Measurements from ENCODE around the gene NPIPB6. TPM values are rescaled to one million over a fixed set of nuclear protein-coding genes. Genes with fewer than 3 reads are reported as not detected.

NPIPB6 gene
- total and polyA plus RNA-seq, 2 experiments from 2014 or later = 1.5 to 1.8 TPM

GRCh38 chr16:28320741-28321140 is 42.6 kb downstream of the NPIPB6 start (continued):
- no peak for TF ChIP-seq ETS1 (IDR thresholded peaks at IDR 0.05)
- TF ChIP-seq NANOG (IDR thresholded peaks at IDR 0.05; ENCODE audit: borderline replicate concordance) = no peak
- TF ChIP-seq STAT1 (IDR thresholded peaks at IDR 0.05; ENCODE audit: unreplicated experiment) = no peak
- no peak for TF ChIP-seq EZH2 (IDR thresholded peaks at IDR 0.05; ENCODE audit: low read depth, unreplicated experiment)
- TF ChIP-seq ZNF331 (CRISPR knock-in tag; IDR thresholded peaks at IDR 0.05; ENCODE audit: low read depth) = no peak
- no peak for TF ChIP-seq CTCF (conservative IDR thresholded peaks at IDR 0.05; ENCODE audit: low read depth in 2 of 2)

DNA sequence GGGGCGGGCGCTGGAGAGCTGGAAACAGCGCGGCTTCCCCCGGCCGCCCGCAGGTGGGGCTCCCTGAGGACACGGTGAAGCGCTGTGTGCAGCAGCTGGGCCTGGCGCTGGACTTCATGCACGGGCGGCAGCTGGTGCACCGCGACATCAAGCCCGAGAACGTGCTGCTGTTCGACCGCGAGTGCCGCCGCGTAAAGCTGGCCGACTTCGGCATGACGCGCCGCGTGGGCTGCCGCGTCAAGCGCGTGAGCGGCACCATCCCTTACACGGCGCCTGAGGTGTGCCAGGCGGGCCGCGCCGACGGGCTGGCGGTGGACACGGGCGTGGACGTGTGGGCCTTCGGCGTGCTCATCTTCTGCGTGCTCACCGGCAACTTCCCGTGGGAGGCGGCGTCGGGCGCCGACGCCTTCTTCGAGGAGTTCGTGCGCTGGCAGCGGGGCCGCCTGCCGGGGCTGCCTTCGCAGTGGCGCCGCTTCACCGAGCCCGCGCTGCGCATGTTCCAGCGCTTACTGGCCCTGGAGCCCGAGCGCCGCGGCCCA is 43.2 kb downstream of the NPIPB6 start:
- Mint-ChIP-seq H3K27me3 (ENCODE audit: insufficient read depth, low read depth, poor library complexity) (peaks cover 28% of the 10 kb centered on the region), H3K4me1 (peaks cover 7% of the 10 kb centered on the region; the same call in 1 of the 3 replicates), H3K36me3 (ENCODE audit: low read depth) (peaks cover 25% of the 10 kb centered on the region), H3K27ac (no peak overlapping the region), H3K9me3 (no peaks in the 10 kb centered on the region), H3K4me3 (no peak overlapping the region)
- Histone ChIP-seq H2AFZ (no peak overlapping the region), H3K4me3 (no peak overlapping the region), H3K36me3 (ENCODE audit: insufficient read depth) (no peaks in the 10 kb centered on the region; the same call in 1 of the 2 replicates), H3K27me3 (ENCODE audit: insufficient read depth) (no peaks in the 10 kb centered on the region), H3K4me2 (no peak overlapping the region), H3K27ac (ENCODE audit: low read depth) (no peak overlapping the region), H3F3A (replicated peaks; ENCODE audit: low read depth) (no peaks in the 10 kb centered on the region), H3K79me2 (replicated peaks; ENCODE audit: insufficient read depth) (no peaks in the 10 kb centered on the region), H4K20me1 (replicated peaks; ENCODE audit: insufficient read depth) (peaks cover 6% of the 10 kb centered on the region; the same call in 1 of the 2 replicates), H3K9me2 (ENCODE audit: insufficient read depth) (no peaks in the 10 kb centered on the region), H3K4me1 (ENCODE audit: insufficient read depth) (no peaks in the 10 kb centered on the region; the same call in 1 of the 2 replicates)
- no peak for ATAC-seq
- DNase-seq (ENCODE audit: low spot score) = no peak
- no peak for TF ChIP-seq EZH2phosphoT487 (IDR thresholded peaks at IDR 0.05; ENCODE audit: unreplicated experiment)
- TF ChIP-seq NANOG (IDR thresholded peaks at IDR 0.05; ENCODE audit: borderline replicate concordance) = no peak
- no peak for TF ChIP-seq ZNF114 (CRISPR knock-in tag; IDR thresholded peaks at IDR 0.05)
- no peak for TF ChIP-seq STAT1 (IDR thresholded peaks at IDR 0.05; ENCODE audit: unreplicated experiment)
- no peak for TF ChIP-seq JUNB (IDR thresholded peaks at IDR 0.05; ENCODE audit: unreplicated experiment)
- no peak for TF ChIP-seq POLR2AphosphoS5 (IDR thresholded peaks at IDR 0.05; ENCODE audit: low read depth)
- TF ChIP-seq ETS1 (IDR thresholded peaks at IDR 0.05) = no peak
- TF ChIP-seq, protein P1, sequence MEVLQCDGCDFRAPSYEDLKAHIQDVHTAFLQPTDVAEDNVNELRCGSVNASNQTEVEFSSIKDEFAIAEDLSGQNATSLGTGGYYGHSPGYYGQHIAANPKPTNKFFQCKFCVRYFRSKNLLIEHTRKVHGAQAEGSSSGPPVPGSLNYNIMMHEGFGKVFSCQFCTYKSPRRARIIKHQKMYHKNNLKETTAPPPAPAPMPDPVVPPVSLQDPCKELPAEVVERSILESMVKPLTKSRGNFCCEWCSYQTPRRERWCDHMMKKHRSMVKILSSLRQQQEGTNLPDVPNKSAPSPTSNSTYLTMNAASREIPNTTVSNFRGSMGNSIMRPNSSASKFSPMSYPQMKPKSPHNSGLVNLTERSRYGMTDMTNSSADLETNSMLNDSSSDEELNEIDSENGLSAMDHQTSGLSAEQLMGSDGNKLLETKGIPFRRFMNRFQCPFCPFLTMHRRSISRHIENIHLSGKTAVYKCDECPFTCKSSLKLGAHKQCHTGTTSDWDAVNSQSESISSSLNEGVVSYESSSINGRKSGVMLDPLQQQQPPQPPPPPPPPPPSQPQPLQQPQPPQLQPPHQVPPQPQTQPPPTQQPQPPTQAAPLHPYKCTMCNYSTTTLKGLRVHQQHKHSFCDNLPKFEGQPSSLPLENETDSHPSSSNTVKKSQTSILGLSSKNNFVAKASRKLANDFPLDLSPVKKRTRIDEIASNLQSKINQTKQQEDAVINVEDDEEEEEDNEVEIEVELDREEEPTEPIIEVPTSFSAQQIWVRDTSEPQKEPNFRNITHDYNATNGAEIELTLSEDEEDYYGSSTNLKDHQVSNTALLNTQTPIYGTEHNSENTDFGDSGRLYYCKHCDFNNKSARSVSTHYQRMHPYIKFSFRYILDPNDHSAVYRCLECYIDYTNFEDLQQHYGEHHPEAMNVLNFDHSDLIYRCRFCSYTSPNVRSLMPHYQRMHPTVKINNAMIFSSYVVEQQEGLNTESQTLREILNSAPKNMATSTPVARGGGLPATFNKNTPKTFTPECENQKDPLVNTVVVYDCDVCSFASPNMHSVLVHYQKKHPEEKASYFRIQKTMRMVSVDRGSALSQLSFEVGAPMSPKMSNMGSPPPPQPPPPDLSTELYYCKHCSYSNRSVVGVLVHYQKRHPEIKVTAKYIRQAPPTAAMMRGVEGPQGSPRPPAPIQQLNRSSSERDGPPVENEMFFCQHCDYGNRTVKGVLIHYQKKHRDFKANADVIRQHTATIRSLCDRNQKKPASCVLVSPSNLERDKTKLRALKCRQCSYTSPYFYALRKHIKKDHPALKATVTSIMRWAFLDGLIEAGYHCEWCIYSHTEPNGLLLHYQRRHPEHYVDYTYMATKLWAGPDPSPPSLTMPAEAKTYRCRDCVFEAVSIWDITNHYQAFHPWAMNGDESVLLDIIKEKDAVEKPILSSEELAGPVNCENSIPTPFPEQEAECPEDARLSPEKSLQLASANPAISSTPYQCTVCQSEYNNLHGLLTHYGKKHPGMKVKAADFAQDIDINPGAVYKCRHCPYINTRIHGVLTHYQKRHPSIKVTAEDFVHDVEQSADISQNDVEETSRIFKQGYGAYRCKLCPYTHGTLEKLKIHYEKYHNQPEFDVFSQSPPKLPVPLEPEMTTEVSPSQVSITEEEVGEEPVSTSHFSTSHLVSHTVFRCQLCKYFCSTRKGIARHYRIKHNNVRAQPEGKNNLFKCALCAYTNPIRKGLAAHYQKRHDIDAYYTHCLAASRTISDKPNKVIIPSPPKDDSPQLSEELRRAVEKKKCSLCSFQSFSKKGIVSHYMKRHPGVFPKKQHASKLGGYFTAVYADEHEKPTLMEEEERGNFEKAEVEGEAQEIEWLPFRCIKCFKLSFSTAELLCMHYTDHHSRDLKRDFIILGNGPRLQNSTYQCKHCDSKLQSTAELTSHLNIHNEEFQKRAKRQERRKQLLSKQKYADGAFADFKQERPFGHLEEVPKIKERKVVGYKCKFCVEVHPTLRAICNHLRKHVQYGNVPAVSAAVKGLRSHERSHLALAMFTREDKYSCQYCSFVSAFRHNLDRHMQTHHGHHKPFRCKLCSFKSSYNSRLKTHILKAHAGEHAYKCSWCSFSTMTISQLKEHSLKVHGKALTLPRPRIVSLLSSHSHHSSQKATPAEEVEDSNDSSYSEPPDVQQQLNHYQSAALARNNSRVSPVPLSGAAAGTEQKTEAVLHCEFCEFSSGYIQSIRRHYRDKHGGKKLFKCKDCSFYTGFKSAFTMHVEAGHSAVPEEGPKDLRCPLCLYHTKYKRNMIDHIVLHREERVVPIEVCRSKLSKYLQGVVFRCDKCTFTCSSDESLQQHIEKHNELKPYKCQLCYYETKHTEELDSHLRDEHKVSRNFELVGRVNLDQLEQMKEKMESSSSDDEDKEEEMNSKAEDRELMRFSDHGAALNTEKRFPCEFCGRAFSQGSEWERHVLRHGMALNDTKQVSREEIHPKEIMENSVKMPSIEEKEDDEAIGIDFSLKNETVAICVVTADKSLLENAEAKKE (CRISPR knock-in tag; IDR thresholded peaks at IDR 0.05) = no peak
- TF ChIP-seq ZNF331 (CRISPR knock-in tag; IDR thresholded peaks at IDR 0.05; ENCODE audit: low read depth) = no peak
- no peak for TF ChIP-seq EZH2 (IDR thresholded peaks at IDR 0.05; ENCODE audit: low read depth, unreplicated experiment)
- no peak for TF ChIP-seq CREB1 (CRISPR knock-in tag; IDR thresholded peaks at IDR 0.05; ENCODE audit: low read depth)
